Peyer's patch (tissue), 4 donors: Measurements from ENCODE around the gene IZUMO4. TPM values are rescaled to one million over a fixed set of nuclear protein-coding genes. Genes with fewer than 3 reads are reported as not detected.

Source experiments
- DNase-seq, 3 donors: peaks; one replicate each; pipeline ENCODE4 v3.0.0-alpha.2; 2017 to 2019
- H3K27ac ChIP-seq, 4 donors: fragments of 200-600 bp; sonication (generic); one replicate each; pipeline ENCODE4 v1.5.1; 2016 to 2019
- H3K27me3 ChIP-seq, 2 donors: fragments of 200-600 bp; sonication (generic); one replicate each; pipeline ENCODE4 v1.5.1; 2019
- H3K36me3 ChIP-seq, 3 donors: fragments of 200-600 bp; sonication (generic); one replicate each; pipeline ENCODE4 v1.5.1; 2016 to 2019
- H3K4me1 ChIP-seq, 4 donors: fragments of 200-600 bp; sonication (generic); one replicate each; pipeline ENCODE4 v1.5.1; 2016 to 2019
- H3K4me3 ChIP-seq, 4 donors: fragments of 200-600 bp; sonication (generic); 1 replicate in 3 of 4; 2 replicates in 1 of 4; pipeline ENCODE4 v1.5.1; 2016 to 2019; ENCODE audit warnings: mild to moderate bottlenecking in 1 of 4
- H3K9me3 ChIP-seq, 4 donors: fragments of 200-600 bp; sonication (generic); one replicate each; pipeline ENCODE4 v1.5.1; 2016 to 2019; ENCODE audit warnings: mild to moderate bottlenecking in 1 of 4
- POLR2A ChIP-seq, 2 donors: fragments of 450-650 bp; IDR thresholded peaks; one replicate each; pipeline ENCODE4 v1.5.1; 2017; ENCODE audit warnings: antibody characterized with exemption in 2 of 2, mild to moderate bottlenecking in 2 of 2, moderate library complexity in 2 of 2
- total RNA-seq, 4 donors: library from RNA; depleted of rRNA; stranded (reverse); fragments of >200 nt; gene quantifications; one replicate each; pipeline ENCODE4 v1.1.0, GENCODE V29; 2016
- TF ChIP-seq, protein P1 (sequence below), 6 experiments: fragments of 450-650 bp in 4 of 6; fragments of 200-600 bp in 2 of 6; sonication (generic) in 1 of 6; IDR thresholded peaks; one replicate each; pipeline ENCODE4 v1.5.1; 2017 to 2019; ENCODE audit warnings: antibody characterized with exemption in 6 of 6, mild to moderate bottlenecking in 3 of 6, moderate library complexity in 1 of 6

IZUMO4 gene
- total RNA-seq, 4 donors from 2014 or later, result 1.3 to 9.9 (median 3.8) TPM

DNA sequence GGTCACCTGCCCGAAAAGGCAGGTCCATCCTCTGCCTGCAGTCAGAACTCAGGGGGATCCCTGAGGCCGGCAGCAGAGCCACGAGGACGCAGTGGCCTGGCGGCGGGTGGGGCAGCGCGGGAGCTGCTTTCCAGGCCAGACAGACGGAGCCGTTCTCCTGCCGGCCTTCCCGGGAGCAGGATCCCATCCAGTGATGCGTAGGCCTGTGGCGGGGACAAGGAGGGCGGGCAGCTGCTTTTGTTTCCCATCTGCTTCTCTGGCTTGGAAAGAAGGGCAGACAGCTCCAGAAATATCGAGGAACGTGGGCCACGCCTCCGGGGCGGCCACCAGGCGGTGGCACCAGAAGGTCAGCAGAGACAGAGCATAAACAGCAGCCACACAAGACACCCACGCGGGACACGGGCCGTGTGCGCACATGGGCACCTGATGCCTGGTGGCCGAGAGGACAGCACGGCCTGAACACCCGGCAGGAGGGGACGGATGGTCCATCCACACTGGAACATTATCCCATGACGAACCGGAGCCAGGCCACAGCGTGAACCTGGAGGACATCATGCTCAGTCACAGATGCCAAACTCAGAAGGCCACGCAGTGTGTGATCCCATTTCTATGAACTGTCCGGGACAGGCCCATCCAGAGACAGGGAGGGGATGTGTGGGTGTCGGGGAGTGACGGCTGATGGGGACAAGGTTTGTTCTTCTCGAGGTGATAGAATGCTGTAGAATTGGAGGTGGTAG lies 31.8 kb upstream of the IZUMO4 start:
- H3K27me3 ChIP-seq, result no peaks in the 10 kb centered on the region
- H3K9me3 ChIP-seq, result no peaks in the 10 kb centered on the region
- H3K4me3 ChIP-seq, result no peak overlapping the region
- TF ChIP-seq, protein P1, sequence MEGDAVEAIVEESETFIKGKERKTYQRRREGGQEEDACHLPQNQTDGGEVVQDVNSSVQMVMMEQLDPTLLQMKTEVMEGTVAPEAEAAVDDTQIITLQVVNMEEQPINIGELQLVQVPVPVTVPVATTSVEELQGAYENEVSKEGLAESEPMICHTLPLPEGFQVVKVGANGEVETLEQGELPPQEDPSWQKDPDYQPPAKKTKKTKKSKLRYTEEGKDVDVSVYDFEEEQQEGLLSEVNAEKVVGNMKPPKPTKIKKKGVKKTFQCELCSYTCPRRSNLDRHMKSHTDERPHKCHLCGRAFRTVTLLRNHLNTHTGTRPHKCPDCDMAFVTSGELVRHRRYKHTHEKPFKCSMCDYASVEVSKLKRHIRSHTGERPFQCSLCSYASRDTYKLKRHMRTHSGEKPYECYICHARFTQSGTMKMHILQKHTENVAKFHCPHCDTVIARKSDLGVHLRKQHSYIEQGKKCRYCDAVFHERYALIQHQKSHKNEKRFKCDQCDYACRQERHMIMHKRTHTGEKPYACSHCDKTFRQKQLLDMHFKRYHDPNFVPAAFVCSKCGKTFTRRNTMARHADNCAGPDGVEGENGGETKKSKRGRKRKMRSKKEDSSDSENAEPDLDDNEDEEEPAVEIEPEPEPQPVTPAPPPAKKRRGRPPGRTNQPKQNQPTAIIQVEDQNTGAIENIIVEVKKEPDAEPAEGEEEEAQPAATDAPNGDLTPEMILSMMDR (IDR thresholded peaks at IDR 0.05), result no peak
- no peak for TF ChIP-seq POLR2A (IDR thresholded peaks at IDR 0.05)
- H3K4me1 ChIP-seq, result peaks cover 0 to 64% (median 19%) of the 10 kb centered on the region in 4 donors
- no peak for DNase-seq
- H3K27ac ChIP-seq, result peak overlapping the region; percentile 18 to 82 (median 46)
- no peaks in the 10 kb centered on the region for H3K36me3 ChIP-seq

DNA sequence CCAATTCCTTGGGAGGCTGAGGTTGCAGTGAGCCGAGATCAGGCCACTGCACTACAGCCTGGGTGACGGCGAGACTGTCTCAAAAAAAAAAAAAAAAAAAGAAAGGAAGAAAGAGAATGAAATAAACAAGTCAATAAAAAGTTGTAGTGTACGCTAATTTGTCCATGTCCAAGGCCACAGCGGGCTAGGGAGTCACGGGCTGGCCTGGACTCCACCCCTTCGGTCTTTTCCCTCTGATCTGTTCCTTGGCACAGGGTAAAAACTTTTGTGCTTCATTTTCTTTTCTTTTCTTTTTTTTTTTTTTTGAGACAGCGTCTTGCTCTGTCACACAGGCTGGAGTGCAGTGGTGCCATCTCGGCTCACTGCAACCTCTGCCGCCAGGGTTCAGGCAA lies 26.3 kb upstream of the IZUMO4 start:
- Histone ChIP-seq H3K9me3 (no peaks in the 10 kb centered on the region), H3K4me3 (no peak overlapping the region), H3K4me1 (peaks cover 0 to 35% (median 11%) of the 10 kb centered on the region in 4 donors), H3K27ac (peak overlapping the region in 3 of 4 donors; percentile 54 to 86 (median 73)), H3K36me3 (peaks cover 0 to 38% (median 0%) of the 10 kb centered on the region in 3 donors), H3K27me3 (no peaks in the 10 kb centered on the region)
- DNase-seq, result peak in 1 of 3 donors; percentile 80
- no peak for TF ChIP-seq POLR2A (IDR thresholded peaks at IDR 0.05)

DNA sequence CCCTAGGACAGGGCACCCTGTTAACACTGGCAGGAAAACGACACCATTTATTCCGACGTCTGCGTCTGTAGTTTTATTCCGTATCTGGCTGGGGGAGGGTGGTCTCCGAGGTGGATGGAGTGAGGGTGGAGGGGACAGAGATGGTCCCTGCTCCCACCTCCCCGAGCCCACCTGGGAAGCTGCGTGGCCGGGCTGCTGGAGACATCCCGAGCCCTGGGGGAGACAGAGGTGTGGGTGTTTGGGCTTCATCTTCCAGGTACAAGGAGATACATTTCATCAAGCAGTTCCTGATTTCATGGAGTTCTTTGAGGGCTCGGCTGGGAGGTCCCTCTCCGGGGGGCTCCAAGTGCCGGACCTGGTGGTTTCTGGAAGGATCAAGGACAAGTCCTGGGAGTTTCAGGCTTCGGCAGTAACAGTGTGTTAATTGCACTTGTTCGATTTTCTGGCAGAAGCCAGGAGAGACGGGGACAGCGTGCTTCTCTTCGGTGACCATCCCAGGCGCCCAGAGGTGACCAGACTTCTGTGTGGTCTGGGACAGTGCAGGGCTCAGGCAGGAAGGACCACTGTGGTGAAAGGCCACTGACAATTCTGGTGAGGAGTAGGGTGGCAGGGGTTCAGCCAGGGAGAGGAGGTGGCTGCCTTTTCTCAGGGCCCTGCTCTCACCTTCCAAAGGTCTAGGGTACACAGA lies 25.6 kb upstream of the IZUMO4 start:
- no peak for TF ChIP-seq POLR2A (IDR thresholded peaks at IDR 0.05)
- TF ChIP-seq, protein P1 (IDR thresholded peaks at IDR 0.05), result no peak
- Histone ChIP-seq H3K4me3 (no peak overlapping the region), H3K4me1 (peaks cover 0 to 35% (median 11%) of the 10 kb centered on the region in 4 donors), H3K27ac (peak overlapping the region in 2 of 4 donors; percentile 17 to 86), H3K27me3 (no peaks in the 10 kb centered on the region), H3K36me3 (peaks cover 0 to 45% (median 0%) of the 10 kb centered on the region in 3 donors), H3K9me3 (no peaks in the 10 kb centered on the region)
- no peak for DNase-seq

DNA sequence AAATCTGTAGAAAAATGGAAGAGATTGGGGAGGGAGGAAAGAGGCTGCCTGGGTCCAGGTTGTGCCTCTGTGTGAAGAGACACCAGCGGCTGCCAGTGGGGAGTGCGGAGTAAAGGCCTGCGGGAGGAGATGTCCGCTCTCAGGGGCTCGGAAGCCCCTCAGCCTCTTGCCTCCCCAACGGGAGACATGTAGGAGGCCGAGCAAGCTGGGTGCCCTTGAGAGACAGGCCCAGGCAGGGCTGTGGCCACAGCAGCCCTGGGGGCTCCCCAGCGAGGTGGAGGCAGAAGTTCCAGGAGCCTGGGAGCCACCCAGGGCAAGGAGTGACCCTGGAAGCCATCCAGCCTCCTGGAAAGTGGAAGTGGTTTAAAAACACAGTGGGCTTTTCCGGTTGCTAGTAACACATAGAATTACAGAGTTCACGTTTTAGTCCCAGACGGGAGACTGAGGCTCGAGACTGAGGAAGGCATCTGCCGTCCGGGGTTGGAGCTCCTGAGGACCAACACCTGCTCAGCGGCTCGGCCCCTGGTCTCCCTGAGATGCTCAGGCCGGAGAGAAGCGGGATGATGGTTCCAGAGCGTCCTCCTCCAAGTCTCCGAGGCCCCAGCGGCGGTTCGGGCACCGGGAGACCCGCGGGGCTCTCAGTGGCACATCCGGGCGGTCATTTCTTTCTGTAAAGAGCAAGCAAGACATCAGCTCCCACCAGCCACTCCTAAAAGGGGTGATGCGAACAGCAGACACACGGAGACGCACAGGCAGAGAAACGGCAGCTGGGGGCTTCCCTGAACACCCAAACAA lies 23.8 kb upstream of the IZUMO4 start:
- Histone ChIP-seq H3K9me3 (no peaks in the 10 kb centered on the region), H3K36me3 (peaks cover 0 to 63% (median 0%) of the 10 kb centered on the region in 3 donors), H3K27me3 (no peaks in the 10 kb centered on the region), H3K4me1 (peaks cover 0 to 21% (median 11%) of the 10 kb centered on the region in 4 donors), H3K27ac (peak overlapping the region in 2 of 4 donors; percentile 22 to 76), H3K4me3 (no peak overlapping the region)
- TF ChIP-seq POLR2A (IDR thresholded peaks at IDR 0.05), result no peak
- TF ChIP-seq, protein P1 (IDR thresholded peaks at IDR 0.05), result no peak
- DNase-seq, result no peak

DNA sequence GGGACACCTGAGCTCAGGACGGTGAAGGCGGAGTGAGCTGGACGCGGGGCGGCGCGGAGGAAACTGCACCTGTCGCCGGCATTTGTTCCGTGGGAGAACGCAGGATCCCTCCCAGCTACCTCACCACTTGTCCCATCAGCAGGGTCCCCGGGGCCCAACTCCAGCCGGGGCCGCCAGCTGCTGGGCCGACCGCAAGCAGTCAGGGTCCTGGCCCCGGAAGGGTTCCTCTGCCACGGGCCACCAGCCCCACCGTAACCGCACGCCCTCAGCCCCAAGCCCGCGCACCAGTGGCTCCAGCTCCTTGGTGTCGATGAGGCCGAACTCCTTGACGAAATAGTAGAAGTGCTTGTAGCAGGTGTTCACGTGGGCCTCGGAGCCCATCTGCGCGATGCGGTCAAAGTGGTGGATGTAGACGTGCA lies 20.2 kb upstream of the IZUMO4 start:
- no peak overlapping the region for H3K4me3 ChIP-seq
- H3K27ac ChIP-seq, result peak overlapping the region in 1 of 4 donors; percentile 31
- DNase-seq, result no peak
- H3K27me3 ChIP-seq, result no peaks in the 10 kb centered on the region
- peaks cover 0 to 29% (median 3%) of the 10 kb centered on the region in 4 donors for H3K4me1 ChIP-seq
- no peaks in the 10 kb centered on the region for H3K9me3 ChIP-seq
- H3K36me3 ChIP-seq, result peaks cover 0 to 93% (median 0%) of the 10 kb centered on the region in 3 donors
- TF ChIP-seq, protein P1 (IDR thresholded peaks at IDR 0.05), result no peak
- no peak for TF ChIP-seq POLR2A (IDR thresholded peaks at IDR 0.05)
